ENCODE results near the gene PREX1. TPM values are rescaled to one million over a fixed set of nuclear protein-coding genes. Genes with fewer than 3 reads are reported as not detected.

Gene PREX1
- total and polyA plus RNA-seq, 2 of the 4 experiments (the other 2 are of a cell fraction): 0.67 to 0.72 TPM

- Histone ChIP-seq H3K27me3 (ENCODE audit: control insufficient read depth, insufficient read depth, low read length) (no peaks in the 10 kb centered on the region; the same call in 1 of the 2 replicates), H2BK120ac (ENCODE audit: low read depth, low read length) (no peak overlapping the region), H3K36me3 (ENCODE audit: control insufficient read depth, insufficient read depth, low read length) (no peaks in the 10 kb centered on the region), H2AK9ac (replicated peaks; ENCODE audit: low read depth, low read length, poor library complexity) (no peak overlapping the region), H2BK20ac (ENCODE audit: low read depth, low read length) (no peak overlapping the region), H3K9me3 (ENCODE audit: control insufficient read depth, insufficient read depth, low read length) (no peaks in the 10 kb centered on the region), H3K9me1 (ENCODE audit: insufficient read depth, low read length) (no peaks in the 10 kb centered on the region), H4K20me1 (ENCODE audit: insufficient read depth, low read length) (no peaks in the 10 kb centered on the region), H3K27ac (ENCODE audit: insufficient read depth, low read length) (no peak overlapping the region), H3K79me1 (ENCODE audit: low read depth in 1 of 2, low read length in 2 of 2) (no peaks in the 10 kb centered on the region), H3K9ac (ENCODE audit: low read depth, low read length) (no peak overlapping the region), H3K14ac (replicated peaks; ENCODE audit: low read depth, low read length) (no peak overlapping the region), H3K23ac (ENCODE audit: low read depth, low read length) (no peak overlapping the region), H3K56ac (ENCODE audit: extremely low read depth, insufficient read depth, low read length) (no peak overlapping the region), H3K4me2 (ENCODE audit: low read depth, low read length) (no peak overlapping the region), H2AK5ac (ENCODE audit: low read depth, low read length) (no peak overlapping the region), H2AFZ (replicated peaks; ENCODE audit: low read length, poor library complexity) (no peak overlapping the region), H3K4me1 (ENCODE audit: control insufficient read depth, insufficient read depth, low read length) (no peaks in the 10 kb centered on the region), H4K8ac (ENCODE audit: low read depth in 2 of 2, low read length in 2 of 2) (no peak overlapping the region), H3K18ac (ENCODE audit: low read depth, low read length) (no peak overlapping the region), H3K4ac (ENCODE audit: low read depth, low read length) (no peak overlapping the region), H3K4me3 (ENCODE audit: insufficient read depth, low read depth, low read length) (no peak overlapping the region), H4K91ac (ENCODE audit: insufficient read depth, low read depth, low read length) (no peak overlapping the region), H2BK15ac (ENCODE audit: low read depth, low read length) (no peak overlapping the region), H2BK5ac (ENCODE audit: low read depth, low read length, poor library complexity, severe bottlenecking) (no peak overlapping the region), H4K5ac (ENCODE audit: low read depth, low read length) (no peak overlapping the region)
- no peak for DNase-seq
- no TSS peak for BruUV-seq (replicated peaks)
- intact Hi-C loops (cut with micrococcal nuclease) (no loop called here), in situ Hi-C loops (cut with MboI; ENCODE audit: low sequenced_read_pairs) (no loop called here), dilution Hi-C loops (cut with HindIII; ENCODE audit: low sequenced_read_pairs, unreplicated experiment) (no loop called here)
- ChIA-PET CTCF (no interaction called here), POLR2A (ENCODE audit: unreplicated experiment) (no interaction called here)
- no CpG with 5 or more reads among the region's 6 CpGs for WGBS, 2 experiments (ENCODE audit: extremely low coverage in 2 of 2, insufficient read length in 1 of 2)
- TF ChIP-seq MAFK (IDR thresholded peaks at IDR 0.05; ENCODE audit: low read depth, low read length): no peak
- ATAC-seq (ENCODE audit: low read depth): no peak
Observed at GRCh38 chr20:48745330-48745729, 82.5 kb downstream of the PREX1 start.
